ENCODE data around the gene HELZ2.

HELZ2 gene

DNA sequence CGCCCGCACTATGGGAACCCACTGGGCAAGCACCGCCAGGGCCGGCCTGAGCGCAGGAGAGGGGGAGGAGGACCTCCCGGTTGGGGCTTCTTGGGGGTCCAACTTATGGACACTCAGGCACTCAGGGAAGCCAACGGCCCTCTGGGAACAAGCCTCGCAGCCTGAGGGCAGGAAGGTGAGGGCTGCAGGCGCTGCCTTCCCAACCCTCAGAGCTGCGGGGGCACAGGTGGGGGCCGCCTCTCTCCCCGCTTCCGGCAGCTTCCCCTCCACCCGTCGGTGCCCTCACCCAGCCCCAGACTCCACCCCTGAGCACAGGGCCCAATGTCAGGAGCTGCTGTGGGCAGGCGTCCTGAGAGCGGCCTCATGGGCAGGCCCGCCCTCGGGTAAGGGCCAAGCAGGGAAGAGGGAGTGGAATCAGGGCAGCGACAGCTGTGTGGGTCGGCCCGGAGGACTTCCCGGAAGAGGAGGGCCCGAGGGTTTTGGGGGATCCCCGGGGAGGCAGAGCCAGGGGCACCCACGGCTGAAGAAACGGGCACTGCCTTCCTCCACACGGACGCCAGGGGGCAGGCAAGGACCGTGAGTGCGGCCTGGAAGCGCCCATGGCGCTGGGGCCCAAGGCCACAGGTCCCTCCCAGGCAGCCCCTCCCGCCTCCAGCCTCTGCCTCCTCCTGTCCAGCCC is 36.4 kb downstream of the HELZ2 start:
- peak; percentile 34 for DNase-seq

DNA sequence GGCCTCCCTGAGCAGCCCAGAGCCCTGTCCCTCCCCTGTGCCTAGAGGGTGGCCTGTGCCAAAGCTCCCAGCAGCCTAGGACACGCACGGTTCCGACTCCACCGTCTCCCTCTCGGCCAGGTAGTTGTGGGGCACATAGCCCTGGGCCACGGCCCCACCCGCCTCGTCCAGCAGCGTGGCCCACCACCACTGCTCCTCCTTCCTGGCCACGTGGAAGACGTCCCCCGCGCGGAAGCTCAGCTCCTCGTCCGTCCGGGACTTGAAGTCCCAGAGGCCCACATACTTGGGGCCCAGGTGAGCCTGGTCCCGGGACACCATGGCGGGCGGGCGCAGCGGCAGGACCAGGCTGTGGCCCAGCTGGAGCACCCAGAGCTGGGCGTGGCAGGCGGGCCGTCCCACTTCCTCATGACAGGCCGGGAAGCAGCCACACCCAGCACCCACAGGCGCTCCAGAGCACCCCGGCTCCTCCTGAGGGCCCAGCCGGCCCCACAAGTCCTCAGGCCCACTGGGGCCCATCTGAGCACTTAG is 37.0 kb downstream of the HELZ2 start, which contains the start of gene PTK6:
Gene PTK6, minus strand, starts transcription at position 380 of the 528 bp plus-strand sequence. Its CDS starts 62 bp downstream, at position 318.
- DNase-seq, result no peak

DNA sequence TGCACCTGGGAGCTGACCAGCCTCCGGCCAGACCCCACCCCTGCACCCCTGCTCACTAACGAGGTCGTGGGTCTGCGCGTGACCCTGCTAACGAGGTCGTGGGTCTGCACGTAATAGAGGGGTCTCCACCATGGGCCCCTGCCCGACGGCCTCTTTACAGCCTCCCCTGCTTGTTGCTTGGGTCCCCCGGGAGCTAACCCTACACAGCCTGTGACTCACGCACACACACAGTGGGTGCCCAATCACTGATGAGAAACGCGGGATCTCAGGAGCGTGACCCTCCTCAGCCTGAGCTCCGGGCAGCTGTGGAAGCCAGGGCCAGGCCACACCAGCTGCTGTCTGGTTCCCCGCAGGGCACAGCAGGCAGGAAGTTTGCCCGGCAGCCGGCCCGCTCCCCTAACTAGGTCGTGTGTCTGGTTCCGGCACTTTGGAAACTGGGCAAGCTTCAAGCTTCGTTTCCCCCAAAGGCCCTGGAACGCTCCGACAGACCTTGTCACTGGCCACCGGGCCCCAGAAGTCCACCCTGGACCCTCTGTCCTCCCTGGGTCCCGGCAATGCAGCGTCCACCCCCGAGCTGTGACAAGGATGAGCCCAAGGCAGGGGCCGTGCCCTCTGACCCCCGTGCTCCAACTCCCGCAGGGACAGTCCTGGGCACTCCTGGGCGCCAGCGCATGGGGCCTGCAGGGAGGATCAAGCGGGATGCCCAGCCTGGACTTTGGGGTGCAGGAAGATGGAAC is 37.6 kb downstream of the HELZ2 start:
- no peak for DNase-seq

DNA sequence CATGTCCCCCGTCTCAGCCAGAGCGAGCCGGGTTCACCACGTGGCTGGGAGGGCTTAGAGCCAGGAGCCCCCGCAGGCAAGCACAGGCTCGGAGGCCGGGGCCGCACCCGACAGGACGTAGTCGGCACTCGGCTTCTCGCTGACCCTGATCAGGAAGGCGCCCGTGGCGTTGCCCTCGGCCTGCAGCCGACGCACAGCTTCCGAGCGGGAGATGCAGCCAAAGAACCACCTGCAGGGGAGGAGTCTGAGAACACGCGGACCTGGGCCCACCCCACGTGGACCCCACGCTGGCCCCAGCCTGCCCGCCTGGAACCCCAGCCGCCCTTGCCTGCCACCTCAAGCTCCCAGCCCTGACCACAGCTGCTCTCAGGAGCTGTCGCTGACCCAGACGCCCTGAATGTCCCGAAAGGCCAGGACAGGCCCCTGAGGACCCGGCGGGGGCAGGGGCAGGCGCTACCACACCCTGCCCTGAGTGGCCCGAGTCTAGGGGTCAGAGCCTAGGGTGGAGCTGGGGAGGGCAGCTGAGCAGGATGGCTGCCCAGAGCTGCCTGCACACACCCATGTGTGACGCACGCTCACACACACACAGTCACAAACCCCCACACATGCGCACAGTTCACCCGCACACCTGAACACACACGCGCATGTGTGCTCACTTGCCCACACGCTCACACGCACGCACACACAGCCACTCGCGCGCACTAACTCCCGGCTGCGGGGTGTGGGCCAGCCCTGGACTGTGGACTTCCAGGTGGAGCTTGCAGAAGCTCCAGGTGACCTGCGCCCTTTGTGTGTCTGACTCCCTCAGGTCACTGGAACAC is 39.0 kb downstream of the HELZ2 start:
- DNase-seq, result no peak

DNA sequence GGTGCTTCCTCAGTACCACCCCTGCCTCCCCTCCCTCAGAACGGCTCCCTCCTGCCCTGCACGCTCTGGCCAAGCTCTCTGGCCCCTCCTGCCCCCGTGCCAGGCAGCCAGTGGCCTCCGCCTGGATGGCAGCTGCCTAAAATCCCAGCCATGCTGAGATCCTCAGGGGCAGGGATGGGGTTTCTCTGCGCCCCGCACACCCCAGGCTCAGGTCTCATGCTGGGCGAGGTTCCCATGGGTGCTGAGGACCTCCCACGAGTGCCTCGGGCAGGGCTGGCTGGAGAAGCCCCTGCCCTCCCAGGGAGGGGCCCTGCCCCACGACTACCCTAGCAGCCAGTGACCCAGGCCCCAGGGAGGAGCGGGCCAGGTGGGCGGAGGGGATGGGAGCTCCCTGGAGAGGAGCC is 39.6 kb downstream of the HELZ2 start:
- DNase-seq, result no peak

DNA sequence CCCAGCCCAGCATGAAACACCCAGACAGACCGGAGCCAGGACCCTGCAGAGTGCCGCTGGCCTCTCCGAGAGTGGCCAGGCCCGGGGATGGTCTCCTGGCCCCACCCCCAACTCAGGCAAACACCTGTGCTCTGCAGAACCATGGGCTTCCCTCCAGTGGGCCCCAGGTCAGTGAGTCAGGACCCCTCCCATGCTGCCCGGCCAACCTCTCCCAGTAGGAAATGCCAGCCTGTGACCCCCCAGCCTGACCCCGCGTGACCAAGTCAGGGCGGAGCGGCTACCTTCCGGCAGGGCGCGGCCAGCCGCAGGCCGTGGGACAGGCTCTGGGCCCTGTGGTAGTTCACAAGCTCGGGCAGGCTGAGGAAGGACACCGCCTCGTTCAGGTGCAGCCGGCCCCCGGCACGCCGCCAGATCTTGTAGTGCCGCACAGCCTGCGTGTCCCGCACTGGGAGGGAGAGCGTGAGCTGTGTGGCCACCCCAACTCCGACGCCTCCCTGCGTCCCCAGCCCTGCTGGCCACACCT is 40.1 kb downstream of the HELZ2 start:
- DNase-seq, result no peak

DNA sequence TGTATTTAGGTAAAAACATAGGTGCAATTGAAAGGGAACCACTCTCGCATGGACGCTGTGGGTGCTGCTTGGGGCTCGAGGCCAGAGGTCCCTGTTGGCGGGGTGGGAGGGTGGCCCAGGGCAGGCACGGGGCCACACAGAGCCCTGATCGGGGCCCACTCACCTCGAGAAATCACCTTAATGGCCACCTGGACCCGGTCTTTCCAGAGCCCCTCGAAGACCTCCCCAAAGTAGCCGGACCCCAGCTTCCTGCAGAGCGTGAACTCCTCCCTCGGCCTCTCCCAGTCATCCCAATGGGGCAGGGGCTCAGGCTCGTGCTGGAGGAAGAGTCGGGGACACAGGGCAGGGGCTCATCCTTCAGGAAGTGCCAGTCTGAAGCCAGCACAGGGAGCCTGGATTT is 40.7 kb downstream of the HELZ2 start:
- DNase-seq, result no peak

DNA sequence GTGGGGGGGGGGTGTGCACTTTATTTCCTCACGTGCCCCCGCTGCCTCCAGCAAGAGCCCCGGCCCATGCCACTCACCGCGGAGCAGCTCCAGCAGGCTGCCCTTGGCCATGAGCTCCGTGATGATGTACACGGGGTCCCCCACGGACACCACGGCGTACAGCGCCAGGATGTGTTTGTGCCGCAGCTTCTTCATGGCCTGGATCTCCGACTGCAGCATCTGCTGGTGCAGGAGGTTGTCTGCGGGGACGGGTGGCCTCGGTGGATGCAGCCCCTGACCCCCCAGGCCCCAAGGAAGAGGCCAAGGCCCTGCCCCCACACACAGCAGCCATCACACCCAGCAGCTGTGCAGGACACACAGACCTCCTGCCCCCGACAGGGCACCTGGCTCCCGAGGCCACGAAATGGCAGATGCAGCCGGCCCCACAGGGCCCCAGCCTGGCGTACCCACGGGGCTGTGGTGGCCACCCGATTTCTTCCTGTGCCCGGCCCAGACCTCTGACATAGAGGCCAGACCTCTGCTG is 41.5 kb downstream of the HELZ2 start:
- DNase-seq, result no peak

DNA sequence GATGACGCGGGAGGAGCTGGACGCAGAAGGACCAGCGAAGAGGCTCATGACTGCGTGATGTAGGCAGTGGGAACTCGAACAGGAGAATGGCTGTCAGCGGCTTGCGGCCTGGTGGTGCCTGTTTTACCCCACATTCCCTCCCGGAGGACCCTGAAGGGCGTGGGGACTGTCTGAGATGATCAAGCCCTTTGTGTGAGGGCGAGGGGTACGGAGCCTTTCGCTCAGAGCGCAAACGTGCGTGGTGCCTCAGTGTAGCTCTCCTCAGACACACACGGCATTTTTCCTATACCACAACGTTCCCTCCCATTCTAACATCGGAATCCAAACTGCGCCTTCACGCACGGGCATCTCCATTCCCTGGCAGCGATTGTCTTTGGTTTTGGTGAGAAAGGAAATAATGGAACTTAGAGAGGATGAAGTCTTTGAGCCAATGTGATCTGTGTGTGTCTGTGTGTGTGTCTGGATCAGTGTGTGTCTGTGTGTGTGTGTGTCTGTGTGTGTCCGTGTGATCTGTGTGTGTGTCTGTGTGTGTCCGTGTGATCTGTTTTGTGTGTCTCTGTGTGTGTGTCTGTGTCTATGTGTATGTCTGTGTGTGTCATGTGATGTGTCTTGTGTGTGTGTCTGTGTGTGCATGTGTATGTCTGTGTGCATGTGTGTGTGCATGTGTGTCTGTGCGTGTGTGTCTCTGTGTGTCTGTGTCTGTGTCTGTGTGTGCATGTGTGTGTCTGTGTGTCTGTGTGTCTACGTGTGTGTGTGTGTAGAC is 42.2 kb downstream of the HELZ2 start:
- DNase-seq, result no peak

DNA sequence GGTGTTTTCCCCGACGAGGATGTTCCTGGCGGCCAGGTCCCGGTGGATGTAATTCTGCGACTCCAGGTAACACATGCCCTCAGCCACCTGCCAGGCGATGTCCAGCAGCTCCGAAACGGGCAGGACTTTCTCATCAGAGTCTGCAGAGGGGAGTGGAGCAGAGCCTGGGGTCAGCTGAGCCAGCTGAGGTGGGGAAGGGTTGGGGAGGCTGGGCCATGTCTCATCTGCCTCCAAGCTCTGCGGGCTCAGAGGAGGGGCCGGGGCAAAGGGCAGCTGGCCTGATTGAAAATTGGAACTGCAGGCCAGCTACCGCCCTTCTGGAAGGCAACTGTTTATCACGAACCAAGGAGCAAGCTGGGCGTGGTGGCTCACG is 43.3 kb downstream of the HELZ2 start:
- no peak for DNase-seq

DNA sequence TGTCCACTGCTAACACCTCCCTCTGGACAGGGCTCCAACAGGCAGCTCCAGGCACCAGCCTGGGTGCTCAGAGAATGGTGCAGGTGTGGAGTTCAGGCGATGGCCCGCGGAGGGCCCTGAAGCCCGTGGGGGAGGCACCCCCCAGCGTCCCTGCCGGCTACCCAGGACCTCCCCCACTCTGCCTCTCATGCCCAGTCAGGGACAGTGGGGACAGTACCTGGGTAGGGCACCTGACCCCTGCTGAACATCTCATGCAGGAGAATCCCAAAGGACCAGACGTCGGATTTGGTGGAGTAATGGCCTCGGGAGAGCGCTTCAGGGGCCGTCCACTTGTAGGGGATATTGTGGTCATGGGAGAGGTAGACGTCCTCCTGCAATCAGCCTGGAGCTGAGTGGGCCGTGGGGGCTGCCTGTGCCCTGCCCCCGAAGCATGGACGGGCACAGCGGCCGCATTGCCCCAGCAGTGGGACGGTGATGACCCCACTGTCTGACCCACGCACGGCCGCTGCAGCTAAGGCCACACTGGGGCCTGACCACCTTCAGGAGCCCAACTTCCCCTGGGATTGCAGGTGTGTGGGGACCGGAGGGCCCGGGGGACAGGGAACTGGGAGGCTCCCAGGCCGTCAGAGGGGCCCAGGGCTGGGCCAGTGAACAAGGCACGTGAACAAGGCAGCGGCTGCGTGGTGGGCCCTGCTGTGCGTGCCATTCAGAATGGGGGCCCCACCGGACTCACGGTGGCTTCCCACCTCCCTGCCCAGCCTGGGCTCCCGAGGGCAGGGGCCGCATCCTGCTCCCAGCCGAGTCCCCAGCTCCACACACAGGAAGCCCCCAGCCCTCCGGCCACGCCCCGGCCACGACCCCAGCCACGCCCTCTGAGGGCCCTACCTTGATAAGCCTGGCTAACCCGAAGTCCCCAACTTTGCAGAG is 43.9 kb downstream of the HELZ2 start:
- no peak for DNase-seq

DNA sequence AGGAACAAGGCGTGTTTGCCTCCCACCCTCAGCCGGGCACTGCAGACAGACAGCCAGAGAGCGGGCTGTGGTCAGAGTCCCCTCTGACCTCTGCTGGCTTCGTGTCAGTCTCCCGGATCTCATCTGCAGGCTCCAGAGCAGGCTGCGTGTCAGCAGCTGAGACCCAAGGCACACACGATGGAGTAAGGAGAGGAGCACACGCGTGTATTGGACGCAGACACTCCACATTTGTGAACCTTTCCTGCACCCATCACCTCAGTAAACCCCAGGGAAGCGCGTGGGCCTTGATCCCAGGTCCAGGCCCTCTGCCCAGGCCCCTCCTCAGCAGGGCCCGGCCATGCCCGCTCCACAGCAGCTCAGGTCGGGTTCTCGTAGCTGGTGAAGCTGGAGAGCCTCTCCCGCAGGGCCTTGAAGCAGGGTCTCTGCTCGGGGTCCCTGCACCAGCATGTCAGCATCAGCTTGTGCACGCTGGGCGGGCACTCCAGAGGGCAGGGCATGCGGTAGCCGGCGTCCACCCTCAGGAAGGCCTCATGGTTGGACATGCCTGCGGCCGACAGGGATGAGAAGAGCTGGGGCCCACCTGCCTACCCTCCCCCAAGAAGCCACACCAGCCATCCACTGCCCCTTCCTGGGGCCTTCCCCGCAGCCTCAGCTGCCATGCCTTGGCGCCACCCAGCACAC is 44.7 kb downstream of the HELZ2 start:
- DNase-seq, result no peak

DNA sequence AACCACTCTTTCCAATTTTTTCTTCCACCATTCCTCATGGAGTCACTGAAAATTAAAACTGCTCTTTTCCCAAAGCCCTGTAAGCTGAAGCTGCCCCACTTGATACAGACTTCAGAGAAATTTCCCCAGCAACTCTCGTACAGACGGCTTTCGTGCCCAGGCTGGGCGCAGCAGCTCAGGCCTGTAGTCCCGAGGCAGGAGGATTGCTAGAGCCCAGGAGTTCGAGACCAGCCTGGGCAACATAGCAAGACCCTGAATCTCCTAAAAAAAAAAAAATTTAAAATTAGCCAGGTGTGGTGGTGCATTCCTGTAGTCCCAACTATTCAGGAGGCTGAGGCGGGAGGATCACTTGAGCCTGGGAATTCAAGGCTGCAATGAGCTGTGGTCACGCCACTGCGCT is 46.9 kb downstream of the HELZ2 start:
- no peak for DNase-seq

DNA sequence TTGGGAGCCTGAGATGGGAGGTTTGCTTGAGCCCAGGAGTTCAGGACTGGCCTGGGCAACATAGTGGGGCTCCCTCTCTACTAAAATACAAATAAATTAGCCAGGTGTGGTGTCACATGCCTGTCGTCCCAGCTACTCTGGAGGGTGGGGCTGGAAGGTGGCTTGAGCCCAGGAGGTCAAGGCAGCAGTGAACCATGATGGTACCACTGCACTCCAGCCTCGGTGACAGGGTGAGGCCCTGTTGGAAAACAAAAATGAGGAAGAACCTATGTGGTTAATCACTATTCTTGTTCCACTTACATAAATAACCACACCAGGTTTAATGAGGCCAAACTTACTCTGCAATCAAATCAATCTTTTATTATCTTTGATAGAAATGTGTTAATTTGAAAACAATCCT is 48.1 kb downstream of the HELZ2 start:
- no peak for DNase-seq

DNA sequence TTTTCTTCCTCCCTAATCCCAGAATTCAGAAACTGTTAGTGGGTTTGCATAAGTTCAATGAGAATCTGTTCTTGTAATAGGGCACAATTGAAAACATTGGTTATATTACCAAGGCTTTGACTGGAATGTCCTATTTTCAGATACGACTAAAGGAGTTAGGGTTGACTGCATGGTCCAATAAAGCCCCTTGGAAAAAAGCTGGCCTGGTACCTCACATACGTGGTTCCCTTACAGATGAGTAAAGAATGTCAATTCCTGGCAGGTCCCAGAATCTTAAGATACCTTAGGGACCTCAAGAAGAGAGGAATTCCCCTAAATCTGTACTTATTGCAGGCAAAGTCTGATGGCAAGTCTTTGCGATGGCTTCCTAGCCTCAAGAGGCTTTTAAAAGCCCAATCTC is 48.9 kb downstream of the HELZ2 start:
- DNase-seq, result no peak
